Aorta (tissue), 5 donors: ENCODE measurements around the gene ST6GALNAC4. TPM values are rescaled to one million over a fixed set of nuclear protein-coding genes. Genes with fewer than 3 reads are reported as not detected.
A peak's percentile ranks its signal among the peaks of the same experiment; 100 is the strongest.

Source experiments
- ATAC-seq: fragments of 200-7000 bp; cut with Tn5 transposase; one replicate; pipeline ENCODE4 v1.9.1; 2022; ENCODE audit warnings: moderate library complexity; ENCODE audit not compliant: low FRiP score
- DNase-seq, 2 donors: peaks; one replicate each; pipeline ENCODE4 v3.0.0-alpha.2; 2020
- H3K27ac ChIP-seq, 2 donors: one replicate each; pipeline ENCODE4 v1.5.1; 2013; ENCODE audit warnings: low read length in 2 of 2, mild to moderate bottlenecking in 2 of 2, moderate library complexity in 2 of 2, control low read depth in 1 of 2, inconsistent platforms in 1 of 2, low read depth in 1 of 2
- H3K27me3 ChIP-seq, 2 donors: one replicate each; pipeline ENCODE4 v1.6.1; 2013; ENCODE audit warnings: control low read depth in 1 of 2, low read length in 1 of 2, mild to moderate bottlenecking in 1 of 2, moderate library complexity in 1 of 2; ENCODE audit not compliant: insufficient read depth in 2 of 2, control insufficient read depth in 1 of 2
- H3K36me3 ChIP-seq, 2 donors: one replicate each; pipeline ENCODE4 v1.6.1; 2013; ENCODE audit warnings: control low read depth in 1 of 2, low read length in 1 of 2, mild to moderate bottlenecking in 1 of 2; ENCODE audit not compliant: insufficient read depth in 2 of 2, control insufficient read depth in 1 of 2
- H3K4me1 ChIP-seq, 2 donors: one replicate each; pipeline ENCODE4 v1.6.1; 2013; ENCODE audit warnings: low read length in 2 of 2, control low read depth in 1 of 2, mild to moderate bottlenecking in 1 of 2, moderate library complexity in 1 of 2; ENCODE audit not compliant: insufficient read depth in 2 of 2, control insufficient read depth in 1 of 2
- H3K4me3 ChIP-seq, 2 donors: one replicate each; pipeline ENCODE4 v1.5.1; 2013; ENCODE audit warnings: low read length in 2 of 2, control low read depth in 1 of 2, mild to moderate bottlenecking in 1 of 2
- H3K9me3 ChIP-seq: one replicate; pipeline ENCODE4 v1.6.1; 2013; ENCODE audit warnings: mild to moderate bottlenecking, low read length; ENCODE audit not compliant: control insufficient read depth
- WGBS, 2 donors: extraction: QIAGEN DNeasy Blood & Tissue Kit; methylation state at CpG; one replicate each; pipeline ENCODE4 v1.1.7; 2013; 5-methylcytosine and 5-hydroxymethylcytosine counted together
- intact Hi-C, 2 donors: fragments of 100-400 bp; cut with DNase I; formaldehyde crosslinking; loops; one replicate each; pipeline versions ENCODE4 v1.14.2 to v1.15.0; 2022
- long read RNA-seq, 2 donors: library from polyadenylated mRNA; unstranded; transcript quantifications; one replicate each; pipeline ENCODE4 v2.0.0, GENCODE V29; 2020 to 2021
- polyA plus RNA-seq, 2 donors: library from polyadenylated mRNA; stranded (reverse); fragments of 200-250 nt; gene quantifications; one replicate each; pipeline ENCODE4 v1.2.3, GENCODE V29; 2013
- total RNA-seq, 2 donors: library from RNA; stranded (reverse); fragmentation: NEBNext Ultra II Directional; extraction: Animal tissue kit (Norgen Biotek cat#: 25700); gene quantifications; one replicate each; pipeline ENCODE4 v1.2.1, GENCODE V29; 2021
- donor health status: healthy with polysubstance abuse.
- donor health status: Bipolar disorder and iron deficiency.
- donor health status: DM: no; HTN: no; CAD: no.
- donor health status: DM: no; HTN: no; CAD: no.
- donor health status: DM: yes; HTN: yes; CAD: no.

The ST6GALNAC4 gene, protein sequence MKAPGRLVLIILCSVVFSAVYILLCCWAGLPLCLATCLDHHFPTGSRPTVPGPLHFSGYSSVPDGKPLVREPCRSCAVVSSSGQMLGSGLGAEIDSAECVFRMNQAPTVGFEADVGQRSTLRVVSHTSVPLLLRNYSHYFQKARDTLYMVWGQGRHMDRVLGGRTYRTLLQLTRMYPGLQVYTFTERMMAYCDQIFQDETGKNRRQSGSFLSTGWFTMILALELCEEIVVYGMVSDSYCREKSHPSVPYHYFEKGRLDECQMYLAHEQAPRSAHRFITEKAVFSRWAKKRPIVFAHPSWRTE
- total RNA-seq (10 to 100 TPM; 34.9 to 46.5 TPM), polyA plus RNA-seq (10 to 100 TPM; 17.7 to 25.5 TPM)
- long read RNA-seq, donor 1, transcript ST6GALNAC4-201 (6 exons, 1,691 nt), result major isoform, 63 of 88 reads
- long read RNA-seq, donor 1, transcript ST6GALNAC4-202 (5 exons, 1,013 nt), result minor isoform, 10 of 88 reads
- long read RNA-seq, donor 1, partial matches to known transcripts, result 4 of 88 reads
- long read RNA-seq, donor 1, other reads (novel, unspliced or antisense), result 11 of 88 reads
- long read RNA-seq, donor 2, transcript ST6GALNAC4-201 (6 exons, 1,691 nt), result major isoform, 13 of 20 reads
- long read RNA-seq, donor 2, partial matches to known transcripts, result 0 of 20 reads
- long read RNA-seq, donor 2, other reads (novel, unspliced or antisense), result 4 of 20 reads

- peak within 1 kb of the TSS in 1 of 2 donors; percentile 26 for H3K27ac ChIP-seq
- WGBS, 2 donors, result 1 to 2% methylated on average over 53 to 71 of the region's 71 CpGs
- no peaks in the 10 kb centered on the region for H3K4me1 ChIP-seq
- H3K36me3 ChIP-seq, result peaks cover 0 to 3% of the 10 kb centered on the region in 2 donors
- H3K4me3 ChIP-seq, result peak within 1 kb of the TSS; percentile 44 to 72
- ATAC-seq (peak; percentile 93), DNase-seq (peak; percentile 96 to 98)
- no peaks in the 10 kb centered on the region for H3K9me3 ChIP-seq
- intact Hi-C loops, result loop anchor here (2.0 to 5.0 kb wide), 3 partner anchors 18 to 130 kb away; partner anchors contain the start of genes AK1 (in 1 of the 2), CDK9 (in 1 of the 2) and ST6GALNAC6 (in 1 of the 2)
- H3K27me3 ChIP-seq, result no peaks in the 10 kb centered on the region
These were observed at the start of gene ST6GALNAC4 for GRCh38 chr9:127916720-127917581. TSS of gene ST6GALNAC4 (minus strand) at chr9:127917041. CDS start at chr9:127916419, 622 bp downstream.

DNA sequence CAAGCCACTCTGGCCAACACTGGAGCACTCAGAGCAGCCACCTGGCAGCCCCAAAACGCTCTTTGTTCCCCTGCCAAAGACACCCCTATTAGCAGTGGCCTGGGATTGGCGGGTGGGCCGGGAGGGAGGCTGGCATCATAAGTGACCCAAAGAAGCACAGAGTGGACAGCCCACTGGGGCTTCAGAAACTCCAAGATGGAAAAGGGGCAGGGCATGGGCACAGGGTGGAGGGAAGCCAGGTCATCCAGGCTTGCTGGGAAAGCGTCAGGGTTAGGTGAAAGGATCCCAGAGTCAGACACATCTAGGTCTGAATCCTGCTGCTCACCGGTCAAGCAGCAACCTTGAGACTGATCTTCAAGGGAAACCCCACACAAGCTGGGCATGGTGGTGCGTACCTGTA is 49.1 kb upstream of the ST6GALNAC4 start:
- DNase-seq (no peak), ATAC-seq (peak; percentile 30)
- no peak overlapping the region for H3K4me3 ChIP-seq
- H3K27me3 ChIP-seq, result no peaks in the 10 kb centered on the region
- peaks cover 0 to 4% of the 10 kb centered on the region in 2 donors for H3K4me1 ChIP-seq
- H3K36me3 ChIP-seq, result no peaks in the 10 kb centered on the region
- intact Hi-C loops, result loop anchor here in 1 of 2 donors (2.0 kb wide), 1 partner anchor 15 kb away; the partner anchor contains the start of gene EEIG1
- WGBS, 2 donors, result 30 to 32% methylated on average over 6 of the region's 6 CpGs
- no peaks in the 10 kb centered on the region for H3K9me3 ChIP-seq
- peak overlapping the region; percentile 10 to 74 for H3K27ac ChIP-seq

DNA sequence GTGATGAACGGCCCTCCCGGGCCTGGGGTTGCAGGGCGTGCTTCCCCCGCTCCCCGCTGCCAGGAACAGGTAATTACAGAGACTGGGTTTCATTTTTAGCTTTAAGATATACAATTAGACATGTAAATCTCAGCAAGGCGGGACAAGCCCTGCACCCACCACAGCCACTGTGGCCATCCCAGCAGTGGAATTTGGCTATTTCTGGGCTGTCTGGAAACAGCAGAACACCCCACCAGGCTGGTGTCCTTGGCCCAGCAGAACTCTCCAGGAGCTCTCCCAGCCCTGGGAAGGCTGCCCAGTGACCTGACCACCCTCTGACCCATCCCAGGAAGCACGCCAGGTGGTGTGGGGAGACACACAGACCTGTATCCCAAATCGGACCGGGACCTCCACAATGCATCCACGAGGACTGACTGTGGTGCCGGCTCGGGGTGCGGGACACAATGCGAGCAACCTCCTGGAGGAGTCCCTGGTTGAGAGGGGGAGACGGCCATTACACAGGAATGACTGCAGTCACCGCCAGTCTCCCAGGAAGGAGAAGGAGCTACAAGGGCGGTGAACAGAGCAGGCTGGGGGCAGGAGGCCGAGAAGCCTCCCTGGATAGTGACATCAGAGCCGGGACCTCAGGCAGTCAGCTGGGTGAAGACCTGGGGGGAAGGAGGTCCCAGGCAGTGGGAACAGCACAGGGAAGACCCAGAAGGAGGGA is 46.7 kb upstream of the ST6GALNAC4 start:
- Histone ChIP-seq H3K4me3 (no peak overlapping the region), H3K27ac (peak overlapping the region in 1 of 2 donors; percentile 53), H3K9me3 (no peaks in the 10 kb centered on the region), H3K27me3 (no peaks in the 10 kb centered on the region), H3K36me3 (no peaks in the 10 kb centered on the region), H3K4me1 (peaks cover 0 to 4% of the 10 kb centered on the region in 2 donors)
- ATAC-seq, result peak; percentile 8
- no peak for DNase-seq
- intact Hi-C loops, result loop anchor here in 1 of 2 donors (2.0 kb wide), 1 partner anchor 17 kb away; the partner anchor contains the start of gene EEIG1
- WGBS, 2 donors, result 35 to 47% methylated on average over 19 of the region's 19 CpGs

DNA sequence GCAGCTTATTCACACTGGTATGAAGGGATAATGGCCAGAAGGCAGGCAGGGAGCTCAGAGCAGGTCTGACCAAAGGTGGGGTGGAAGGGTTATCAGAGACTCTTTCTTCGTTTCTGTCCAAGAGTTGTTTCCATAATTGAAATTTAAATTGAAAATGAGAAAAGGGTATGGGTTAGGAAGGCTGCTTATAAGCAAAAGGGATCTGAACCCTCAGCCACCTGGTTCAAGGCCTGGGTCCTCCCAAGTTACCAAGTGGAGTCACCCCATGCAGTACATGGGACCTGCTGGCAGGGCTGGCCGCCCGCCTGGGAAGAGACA is 46.2 kb upstream of the ST6GALNAC4 start:
- Histone ChIP-seq H3K36me3 (no peaks in the 10 kb centered on the region), H3K9me3 (no peaks in the 10 kb centered on the region), H3K27me3 (no peaks in the 10 kb centered on the region), H3K4me3 (no peak overlapping the region), H3K27ac (peak overlapping the region in 1 of 2 donors; percentile 53), H3K4me1 (peaks cover 0 to 4% of the 10 kb centered on the region in 2 donors)
- intact Hi-C loops, result no loop called here
- no peak for DNase-seq
- 47 to 65% methylated on average over 3 of the region's 3 CpGs for WGBS, 2 donors
- no peak for ATAC-seq

GRCh38 chr9:127962278-127962677 is 45.4 kb upstream of the ST6GALNAC4 start:
- intact Hi-C loops, result no loop called here
- H3K27ac ChIP-seq, result no peak overlapping the region
- no peaks in the 10 kb centered on the region for H3K27me3 ChIP-seq
- no peak for DNase-seq
- H3K36me3 ChIP-seq, result no peaks in the 10 kb centered on the region
- H3K9me3 ChIP-seq, result no peaks in the 10 kb centered on the region
- 62 to 63% methylated on average over 3 of the region's 3 CpGs for WGBS, 2 donors
- peaks cover 0 to 4% of the 10 kb centered on the region in 2 donors for H3K4me1 ChIP-seq
- H3K4me3 ChIP-seq, result no peak overlapping the region
- ATAC-seq, result no peak

GRCh38 chr9:127961613-127962155 is 44.8 kb upstream of the ST6GALNAC4 start:
- intact Hi-C loops, result no loop called here
- Histone ChIP-seq H3K9me3 (no peaks in the 10 kb centered on the region), H3K27ac (no peak overlapping the region), H3K36me3 (no peaks in the 10 kb centered on the region), H3K4me3 (no peak overlapping the region), H3K4me1 (peaks cover 0 to 4% of the 10 kb centered on the region in 2 donors), H3K27me3 (no peaks in the 10 kb centered on the region)
- DNase-seq (no peak), ATAC-seq (no peak)
- 94% methylated on average over 13 of the region's 13 CpGs for WGBS, 2 donors

GRCh38 chr9:127961155-127961490 is 44.3 kb upstream of the ST6GALNAC4 start:
- Histone ChIP-seq H3K27me3 (no peaks in the 10 kb centered on the region), H3K4me1 (peaks cover 0 to 4% of the 10 kb centered on the region in 2 donors), H3K27ac (no peak overlapping the region), H3K9me3 (no peaks in the 10 kb centered on the region), H3K36me3 (no peaks in the 10 kb centered on the region), H3K4me3 (no peak overlapping the region)
- ATAC-seq (no peak), DNase-seq (no peak)
- 95 to 100% methylated on average over 2 of the region's 2 CpGs for WGBS, 2 donors
- intact Hi-C loops, result no loop called here
